ENCODE data around the gene MRTFA. TPM values are rescaled to one million over a fixed set of nuclear protein-coding genes. Genes with fewer than 3 reads are reported as not detected.

MRTFA gene
- total and polyA plus RNA-seq, 4 donors: 7.5 to 22.0 (median 9.6) TPM

DNA sequence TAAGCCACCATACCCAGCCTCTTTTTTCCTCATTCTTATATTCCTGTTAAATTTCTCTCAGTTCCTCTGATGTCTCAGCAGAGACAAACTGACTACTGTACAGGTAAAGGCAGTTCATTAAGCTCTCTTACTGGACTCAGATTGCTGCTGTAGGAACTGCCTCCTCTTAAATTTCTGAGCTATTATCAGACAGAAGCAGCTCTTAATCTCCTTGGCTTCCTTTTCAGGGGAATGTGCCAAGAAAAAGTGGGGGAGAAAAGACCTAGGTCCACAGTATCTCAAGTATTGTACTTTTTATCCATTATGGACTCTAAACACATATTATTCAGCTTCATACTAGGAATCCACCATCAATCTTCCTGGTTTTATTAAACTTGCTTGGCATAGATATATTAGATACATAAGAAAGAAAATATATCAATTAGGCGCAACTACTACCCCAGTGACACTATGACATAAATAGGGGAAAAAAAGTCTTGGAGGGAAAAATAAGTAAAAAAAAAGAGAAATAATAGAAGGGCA lies 26.1 kb downstream of the MRTFA start:
- WGBS: 95% methylated on average over 1 of the region's 1 CpG
- no peaks in the 10 kb centered on the region for H3K27me3 ChIP-seq (ENCODE audit: control insufficient read depth in 4 of 4, insufficient read depth in 4 of 4, low read length in 3 of 4)
- no peak overlapping the region for H3K9ac ChIP-seq (ENCODE audit: low read depth in 1 of 2, low read length in 2 of 2)
- TF ChIP-seq HNF4A (conservative IDR thresholded peaks at IDR 0.05) (no peak), FOXA2 (IDR thresholded peaks at IDR 0.05) (no peak), TAF1 (conservative IDR thresholded peaks at IDR 0.05) (no peak), MAX (IDR thresholded peaks at IDR 0.05) (no peak)
- peaks cover 0 to 8% (median 5%) of the 10 kb centered on the region in 4 donors for H3K4me1 ChIP-seq (ENCODE audit: control insufficient read depth in 4 of 4, insufficient read depth in 4 of 4, low read length in 3 of 4)
- H3K27ac ChIP-seq (ENCODE audit: low read depth in 1 of 2, low read length in 2 of 2): no peak overlapping the region
- H3K9me3 ChIP-seq (ENCODE audit: control insufficient read depth in 4 of 4, low read length in 3 of 4): no peaks in the 10 kb centered on the region
- H3K4me3 ChIP-seq (ENCODE audit: low read depth in 1 of 3, low read length in 3 of 3): no peak overlapping the region
- no peaks in the 10 kb centered on the region for H3K36me3 ChIP-seq (ENCODE audit: control insufficient read depth in 4 of 4, insufficient read depth in 3 of 4, low read depth in 1 of 4, low read length in 3 of 4)
- DNase-seq (ENCODE audit: low spot score): no peak

DNA sequence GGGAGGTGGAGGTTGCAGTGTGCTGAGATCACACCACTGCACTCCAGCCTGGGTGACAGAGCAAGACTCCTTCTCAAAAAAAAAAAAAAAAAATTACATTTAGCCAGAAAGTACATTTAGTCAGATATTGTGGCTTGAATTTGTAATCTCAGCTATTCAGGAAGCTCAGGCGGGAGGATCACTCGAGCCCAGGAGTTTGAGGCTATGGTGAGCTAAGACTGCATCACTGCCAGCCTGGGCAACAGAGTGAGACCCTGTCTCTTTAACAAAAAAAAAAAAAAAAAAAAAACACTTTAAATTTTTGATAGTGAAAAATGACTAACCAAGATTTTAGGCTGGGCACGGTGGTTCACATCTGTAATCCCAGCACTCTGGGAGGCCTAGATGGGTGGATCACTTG lies 27.3 kb downstream of the MRTFA start:
- DNase-seq (ENCODE audit: low spot score): no peak
- Histone ChIP-seq H3K36me3 (ENCODE audit: control insufficient read depth in 4 of 4, insufficient read depth in 3 of 4, low read depth in 1 of 4, low read length in 3 of 4) (no peaks in the 10 kb centered on the region), H3K27ac (ENCODE audit: low read depth in 1 of 2, low read length in 2 of 2) (no peak overlapping the region), H3K4me3 (ENCODE audit: low read depth in 1 of 3, low read length in 3 of 3) (no peak overlapping the region), H3K27me3 (ENCODE audit: control insufficient read depth in 4 of 4, insufficient read depth in 4 of 4, low read length in 3 of 4) (no peaks in the 10 kb centered on the region), H3K9me3 (ENCODE audit: control insufficient read depth in 4 of 4, low read length in 3 of 4) (no peaks in the 10 kb centered on the region), H3K9ac (ENCODE audit: low read depth in 1 of 2, low read length in 2 of 2) (no peak overlapping the region), H3K4me1 (ENCODE audit: control insufficient read depth in 4 of 4, insufficient read depth in 4 of 4, low read length in 3 of 4) (peaks cover 0 to 12% (median 7%) of the 10 kb centered on the region in 4 donors)
- 78% methylated on average over 3 of the region's 3 CpGs for WGBS
- no peak for TF ChIP-seq NR2F2 (IDR thresholded peaks at IDR 0.05)
- no peak for TF ChIP-seq RAD21 (IDR thresholded peaks at IDR 0.05)
- TF ChIP-seq GABPA (IDR thresholded peaks at IDR 0.05 in 1 of 2, conservative IDR thresholded peaks at IDR 0.05 in 1 of 2): no peak
- TF ChIP-seq, protein P1, sequence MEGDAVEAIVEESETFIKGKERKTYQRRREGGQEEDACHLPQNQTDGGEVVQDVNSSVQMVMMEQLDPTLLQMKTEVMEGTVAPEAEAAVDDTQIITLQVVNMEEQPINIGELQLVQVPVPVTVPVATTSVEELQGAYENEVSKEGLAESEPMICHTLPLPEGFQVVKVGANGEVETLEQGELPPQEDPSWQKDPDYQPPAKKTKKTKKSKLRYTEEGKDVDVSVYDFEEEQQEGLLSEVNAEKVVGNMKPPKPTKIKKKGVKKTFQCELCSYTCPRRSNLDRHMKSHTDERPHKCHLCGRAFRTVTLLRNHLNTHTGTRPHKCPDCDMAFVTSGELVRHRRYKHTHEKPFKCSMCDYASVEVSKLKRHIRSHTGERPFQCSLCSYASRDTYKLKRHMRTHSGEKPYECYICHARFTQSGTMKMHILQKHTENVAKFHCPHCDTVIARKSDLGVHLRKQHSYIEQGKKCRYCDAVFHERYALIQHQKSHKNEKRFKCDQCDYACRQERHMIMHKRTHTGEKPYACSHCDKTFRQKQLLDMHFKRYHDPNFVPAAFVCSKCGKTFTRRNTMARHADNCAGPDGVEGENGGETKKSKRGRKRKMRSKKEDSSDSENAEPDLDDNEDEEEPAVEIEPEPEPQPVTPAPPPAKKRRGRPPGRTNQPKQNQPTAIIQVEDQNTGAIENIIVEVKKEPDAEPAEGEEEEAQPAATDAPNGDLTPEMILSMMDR (IDR thresholded peaks at IDR 0.05; ENCODE audit: low read depth, low read length, missing input control): no peak
- no peak for TF ChIP-seq RXRA (IDR thresholded peaks at IDR 0.05)
- TF ChIP-seq ZBTB33 (IDR thresholded peaks at IDR 0.05): no peak
- no peak for TF ChIP-seq TAF1 (conservative IDR thresholded peaks at IDR 0.05)
- no peak for TF ChIP-seq EGR1 (IDR thresholded peaks at IDR 0.05; ENCODE audit: low read depth in 2 of 2)

GRCh38 chr22:40607506-40607905 lies 29.0 kb downstream of the MRTFA start:
- Histone ChIP-seq H3K36me3 (ENCODE audit: control insufficient read depth in 4 of 4, insufficient read depth in 3 of 4, low read depth in 1 of 4, low read length in 3 of 4) (no peaks in the 10 kb centered on the region), H3K27ac (ENCODE audit: low read depth in 1 of 2, low read length in 2 of 2) (no peak overlapping the region), H3K9ac (ENCODE audit: low read depth in 1 of 2, low read length in 2 of 2) (no peak overlapping the region), H3K27me3 (ENCODE audit: control insufficient read depth in 4 of 4, insufficient read depth in 4 of 4, low read length in 3 of 4) (no peaks in the 10 kb centered on the region), H3K9me3 (ENCODE audit: control insufficient read depth in 4 of 4, low read length in 3 of 4) (no peaks in the 10 kb centered on the region), H3K4me3 (ENCODE audit: low read depth in 1 of 3, low read length in 3 of 3) (no peak overlapping the region), H3K4me1 (ENCODE audit: control insufficient read depth in 4 of 4, insufficient read depth in 4 of 4, low read length in 3 of 4) (peaks cover 2 to 12% (median 7%) of the 10 kb centered on the region in 4 donors)
- no peak for DNase-seq (ENCODE audit: low spot score)
- 90% methylated on average over 1 of the region's 1 CpG for WGBS
- TF ChIP-seq FOXA2 (IDR thresholded peaks at IDR 0.05) (no peak), ZBTB33 (IDR thresholded peaks at IDR 0.05) (no peak), RAD21 (IDR thresholded peaks at IDR 0.05) (no peak), GABPA (IDR thresholded peaks at IDR 0.05 in 1 of 2, conservative IDR thresholded peaks at IDR 0.05 in 1 of 2) (no peak), HNF4G (IDR thresholded peaks at IDR 0.05) (no peak), NR2F2 (IDR thresholded peaks at IDR 0.05) (no peak), YY1 (IDR thresholded peaks at IDR 0.05) (no peak), FOXA1 (IDR thresholded peaks at IDR 0.05) (no peak), ATF3 (IDR thresholded peaks at IDR 0.05) (no peak), EGR1 (IDR thresholded peaks at IDR 0.05; ENCODE audit: low read depth in 2 of 2) (no peak), HNF4A (conservative IDR thresholded peaks at IDR 0.05) (no peak), TAF1 (conservative IDR thresholded peaks at IDR 0.05) (no peak), RXRA (IDR thresholded peaks at IDR 0.05) (no peak), MAX (IDR thresholded peaks at IDR 0.05) (no peak)
- TF ChIP-seq, protein P2, sequence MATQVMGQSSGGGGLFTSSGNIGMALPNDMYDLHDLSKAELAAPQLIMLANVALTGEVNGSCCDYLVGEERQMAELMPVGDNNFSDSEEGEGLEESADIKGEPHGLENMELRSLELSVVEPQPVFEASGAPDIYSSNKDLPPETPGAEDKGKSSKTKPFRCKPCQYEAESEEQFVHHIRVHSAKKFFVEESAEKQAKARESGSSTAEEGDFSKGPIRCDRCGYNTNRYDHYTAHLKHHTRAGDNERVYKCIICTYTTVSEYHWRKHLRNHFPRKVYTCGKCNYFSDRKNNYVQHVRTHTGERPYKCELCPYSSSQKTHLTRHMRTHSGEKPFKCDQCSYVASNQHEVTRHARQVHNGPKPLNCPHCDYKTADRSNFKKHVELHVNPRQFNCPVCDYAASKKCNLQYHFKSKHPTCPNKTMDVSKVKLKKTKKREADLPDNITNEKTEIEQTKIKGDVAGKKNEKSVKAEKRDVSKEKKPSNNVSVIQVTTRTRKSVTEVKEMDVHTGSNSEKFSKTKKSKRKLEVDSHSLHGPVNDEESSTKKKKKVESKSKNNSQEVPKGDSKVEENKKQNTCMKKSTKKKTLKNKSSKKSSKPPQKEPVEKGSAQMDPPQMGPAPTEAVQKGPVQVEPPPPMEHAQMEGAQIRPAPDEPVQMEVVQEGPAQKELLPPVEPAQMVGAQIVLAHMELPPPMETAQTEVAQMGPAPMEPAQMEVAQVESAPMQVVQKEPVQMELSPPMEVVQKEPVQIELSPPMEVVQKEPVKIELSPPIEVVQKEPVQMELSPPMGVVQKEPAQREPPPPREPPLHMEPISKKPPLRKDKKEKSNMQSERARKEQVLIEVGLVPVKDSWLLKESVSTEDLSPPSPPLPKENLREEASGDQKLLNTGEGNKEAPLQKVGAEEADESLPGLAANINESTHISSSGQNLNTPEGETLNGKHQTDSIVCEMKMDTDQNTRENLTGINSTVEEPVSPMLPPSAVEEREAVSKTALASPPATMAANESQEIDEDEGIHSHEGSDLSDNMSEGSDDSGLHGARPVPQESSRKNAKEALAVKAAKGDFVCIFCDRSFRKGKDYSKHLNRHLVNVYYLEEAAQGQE (IDR thresholded peaks at IDR 0.05): no peak
